Measurements from ENCODE around the gene CADM2.

Gene CADM2

DNA sequence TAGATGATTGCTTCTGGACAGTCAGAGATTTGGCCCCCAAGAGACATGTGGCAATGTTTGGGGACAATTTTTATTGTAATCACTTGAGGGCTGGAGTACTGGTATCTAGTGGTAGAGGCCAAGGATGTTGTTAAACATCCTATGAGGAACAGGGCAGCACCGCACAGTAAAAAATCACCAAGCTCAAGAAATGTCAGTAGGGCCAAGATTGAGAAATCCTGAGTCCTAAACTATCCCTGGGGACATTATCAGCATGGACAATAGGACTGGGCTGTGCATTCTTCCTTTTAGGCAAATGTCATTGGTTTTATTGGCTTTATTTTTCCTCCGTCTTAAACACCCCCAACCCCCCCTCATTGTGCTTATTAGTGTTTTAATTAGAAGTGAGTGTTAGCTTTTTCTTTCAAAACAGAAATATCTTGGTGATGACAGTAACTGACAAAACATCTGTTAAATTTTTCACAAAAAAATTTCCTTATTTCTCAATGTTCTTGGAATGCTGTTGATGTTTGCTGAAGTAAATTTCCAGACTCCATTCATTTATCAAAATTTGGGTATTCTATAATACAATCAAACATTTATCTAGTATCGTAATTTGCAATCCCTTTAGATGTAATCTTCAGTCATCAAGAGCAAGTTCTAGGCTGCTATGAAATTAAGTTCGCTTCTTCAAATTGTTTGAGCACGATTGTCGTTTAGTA, 1087.8 kb downstream of the CADM2 start:
- no peak for DNase-seq

DNA sequence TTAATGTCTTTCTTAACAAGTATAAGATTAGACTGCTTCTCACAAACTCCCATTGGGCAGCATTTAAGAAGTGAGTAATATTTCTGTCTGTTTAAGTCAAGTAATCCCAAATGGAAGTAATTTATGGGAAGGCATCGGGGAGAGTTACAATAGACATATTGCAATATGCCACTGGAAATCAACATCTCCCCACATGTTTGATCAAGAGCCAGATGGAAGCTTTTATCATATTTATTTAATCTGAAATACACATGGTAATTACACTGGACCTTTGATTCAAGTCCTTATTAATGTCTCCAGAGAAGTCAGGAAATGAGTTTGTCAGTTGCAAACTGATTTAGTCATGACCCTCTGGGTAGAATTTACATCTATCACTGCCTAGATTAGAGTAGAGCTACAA, 1088.4 kb downstream of the CADM2 start:
- no peak for DNase-seq

DNA sequence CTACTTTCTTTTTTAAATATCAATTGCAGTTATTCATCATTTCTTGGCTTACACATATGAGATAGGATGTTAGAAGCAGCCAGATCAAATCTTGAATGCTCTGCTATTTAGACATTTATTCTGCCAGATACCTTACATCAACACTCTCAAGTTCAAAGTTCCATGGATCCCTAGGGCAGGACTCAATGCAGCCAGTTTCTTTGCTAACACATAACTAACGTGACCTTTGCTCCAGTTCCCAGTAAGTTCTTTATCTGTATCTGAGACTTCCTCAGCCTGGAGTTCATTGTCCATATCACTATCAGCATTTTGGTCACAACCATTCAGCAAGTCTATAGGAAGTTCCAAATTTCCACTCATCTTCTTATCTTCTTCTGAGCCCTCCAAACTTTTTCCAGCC, 1092.3 kb downstream of the CADM2 start:
- DNase-seq: no peak

DNA sequence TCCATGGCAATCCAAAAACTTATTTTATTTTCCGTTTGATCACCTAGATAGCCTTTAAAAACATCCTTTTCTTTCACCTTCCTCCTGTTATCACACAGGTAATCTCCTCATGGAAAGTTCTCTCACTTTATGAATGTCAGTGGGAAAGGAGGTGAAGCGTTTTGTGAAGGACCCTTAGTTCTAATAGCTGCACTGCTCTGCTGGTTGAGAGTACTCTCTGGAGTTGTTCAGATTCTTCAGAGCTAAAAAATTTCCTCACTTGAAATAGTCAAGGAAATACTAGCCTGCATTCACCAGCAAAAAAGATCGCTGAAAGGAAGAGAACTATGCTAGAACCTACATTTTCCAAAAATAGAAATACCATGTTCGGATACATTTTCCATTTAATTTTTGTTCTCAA, 1097.2 kb downstream of the CADM2 start:
- DNase-seq: no peak

DNA sequence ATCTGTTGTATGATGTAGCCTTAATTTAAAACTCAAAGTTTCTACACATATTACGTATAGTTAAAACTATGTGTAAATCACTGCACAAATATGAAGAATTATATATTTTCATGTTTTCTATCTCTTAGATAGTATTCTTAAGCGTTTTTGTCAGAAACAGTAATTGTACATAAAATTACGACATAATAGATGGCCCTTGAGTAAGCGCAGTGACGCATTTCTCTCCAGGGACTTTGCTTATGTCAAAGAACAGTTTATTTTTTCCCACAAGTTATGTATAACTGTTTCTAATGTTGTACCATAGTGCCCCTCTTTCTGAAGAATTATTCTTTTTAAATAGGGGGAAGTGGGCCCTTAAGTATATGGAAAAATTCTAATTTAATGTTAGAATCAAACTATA, 1098.2 kb downstream of the CADM2 start:
- no peak for DNase-seq

DNA sequence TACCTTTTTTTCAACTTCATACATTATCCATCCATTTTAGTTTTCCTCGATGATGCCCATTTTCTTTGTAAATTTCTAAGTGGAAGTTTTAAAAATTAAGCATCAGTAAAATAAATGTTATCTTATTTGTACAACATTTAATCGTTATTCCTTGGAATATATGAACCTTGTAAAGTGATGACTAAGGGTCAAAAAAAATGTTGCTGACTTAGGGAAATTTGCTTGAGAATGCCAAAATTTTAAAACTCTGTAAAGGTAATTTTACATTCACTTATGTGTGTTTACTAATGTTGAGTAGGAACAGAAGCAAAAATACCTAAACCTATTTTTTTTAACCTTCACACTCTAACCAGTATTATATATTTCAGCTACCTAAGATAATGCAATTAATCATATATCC, 1115.0 kb downstream of the CADM2 start:
- DNase-seq: no peak

DNA sequence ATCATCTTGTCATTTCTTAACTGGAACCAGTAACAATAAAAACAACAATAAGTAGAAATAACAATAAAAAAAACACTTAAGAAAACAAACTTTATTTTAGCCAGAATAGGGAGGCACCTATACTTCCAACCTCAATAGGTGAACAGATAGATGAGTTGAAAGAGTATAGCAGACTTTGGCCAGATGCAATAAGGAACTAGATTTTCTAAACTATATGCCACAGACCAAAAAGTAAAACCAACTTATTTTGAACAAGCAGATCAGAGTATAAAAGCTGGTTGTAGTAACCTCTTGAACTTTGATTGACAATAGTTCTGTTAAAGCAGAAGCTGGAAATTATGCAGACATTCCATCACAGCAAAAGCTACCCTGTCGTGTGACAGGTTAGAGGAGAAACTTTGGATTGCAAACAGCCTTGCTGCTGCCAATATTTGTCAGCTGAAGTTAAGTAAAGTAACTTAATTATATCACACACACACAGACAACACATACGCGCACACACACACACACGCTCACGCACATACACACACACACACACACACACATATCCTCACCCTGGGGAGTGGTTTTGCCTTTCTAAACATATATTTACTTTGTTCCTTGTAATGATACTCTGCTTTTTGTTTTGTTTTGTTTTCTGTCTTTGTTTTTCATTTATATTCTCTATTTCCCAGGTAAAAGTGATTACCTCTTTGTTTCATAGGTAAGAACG, 1128.5 kb downstream of the CADM2 start:
- no peak for DNase-seq

DNA sequence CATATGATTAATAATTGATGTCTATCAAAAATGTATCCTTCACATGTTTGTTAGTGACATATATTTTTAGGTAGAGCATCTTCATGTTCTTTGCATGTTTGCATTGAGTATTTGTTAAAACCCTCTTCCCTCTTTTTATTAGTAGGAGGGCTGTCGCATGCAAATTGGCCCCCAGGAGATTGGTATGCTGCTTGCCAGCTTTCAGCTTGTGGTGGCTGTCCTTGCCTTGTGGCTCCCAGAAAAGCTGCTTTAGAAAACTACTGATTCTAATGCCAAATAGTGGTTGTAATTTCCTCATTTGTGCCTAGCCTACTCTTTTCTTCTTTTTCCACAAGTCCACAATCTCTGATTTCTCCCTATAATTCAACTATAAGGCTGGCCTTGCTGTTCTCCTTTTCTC, 1145.4 kb downstream of the CADM2 start:
- DNase-seq: no peak

DNA sequence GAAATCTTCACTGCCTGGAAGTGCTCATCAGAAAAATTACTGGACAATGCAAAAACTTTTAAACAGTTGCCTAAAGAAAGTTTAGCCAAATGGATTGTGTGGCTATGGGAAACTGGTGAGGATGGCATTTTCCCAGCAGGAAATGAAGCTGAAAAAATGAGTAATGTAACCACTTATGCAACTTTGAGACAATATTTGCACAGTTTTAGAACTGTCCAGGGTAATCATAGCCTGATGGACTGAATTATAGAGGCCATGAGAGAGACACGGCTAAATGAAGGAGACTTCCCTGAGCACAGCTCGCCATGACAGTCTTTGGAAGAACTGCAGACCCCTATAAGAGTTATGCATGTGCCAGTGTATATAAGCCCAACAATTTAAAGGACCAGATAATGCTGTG, 1150.6 kb downstream of the CADM2 start:
- DNase-seq: no peak

Measured in DMS79 (cell line).